Stomach (tissue), 4 donors: ENCODE results near the gene LONP2.

Source experiments
- POLR2A ChIP-seq, 4 donors: fragments of 450-650 bp; IDR thresholded peaks; one replicate each; pipeline ENCODE4 v1.6.1; 2016; ENCODE audit warnings: antibody characterized with exemption in 4 of 4, control low read depth in 2 of 4, mild to moderate bottlenecking in 1 of 4, moderate library complexity in 1 of 4
- TF ChIP-seq, protein P1 (sequence below), 7 experiments: fragments of 450-650 bp in 4 of 7; fragments of 200-600 bp in 3 of 7; sonication (generic) in 3 of 7; IDR thresholded peaks; one replicate each; pipeline ENCODE4 v1.5.1; 2016 to 2019; ENCODE audit warnings: antibody characterized with exemption in 7 of 7, control low read depth in 2 of 7, mild to moderate bottlenecking in 1 of 7

DNA sequence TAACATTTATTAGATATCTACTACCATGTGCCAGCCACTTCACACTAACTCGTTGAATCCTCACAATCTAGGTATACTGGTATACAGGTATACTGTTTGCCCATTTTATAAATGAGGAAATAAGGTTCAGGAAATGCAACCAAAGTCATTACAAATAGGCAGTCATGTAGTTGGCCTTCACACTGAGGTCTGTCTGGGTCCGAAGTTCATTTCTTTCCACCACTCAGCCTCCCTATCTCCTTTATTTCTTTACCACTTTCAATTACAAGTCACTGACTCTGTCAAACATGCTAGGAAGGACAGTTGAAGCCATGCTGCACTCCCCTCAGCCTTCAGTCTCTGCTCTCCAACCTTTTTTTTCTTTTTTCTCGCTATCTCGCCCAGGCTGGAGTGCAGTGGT lies 161.8 kb downstream of the LONP2 start:
- TF ChIP-seq, protein P1, sequence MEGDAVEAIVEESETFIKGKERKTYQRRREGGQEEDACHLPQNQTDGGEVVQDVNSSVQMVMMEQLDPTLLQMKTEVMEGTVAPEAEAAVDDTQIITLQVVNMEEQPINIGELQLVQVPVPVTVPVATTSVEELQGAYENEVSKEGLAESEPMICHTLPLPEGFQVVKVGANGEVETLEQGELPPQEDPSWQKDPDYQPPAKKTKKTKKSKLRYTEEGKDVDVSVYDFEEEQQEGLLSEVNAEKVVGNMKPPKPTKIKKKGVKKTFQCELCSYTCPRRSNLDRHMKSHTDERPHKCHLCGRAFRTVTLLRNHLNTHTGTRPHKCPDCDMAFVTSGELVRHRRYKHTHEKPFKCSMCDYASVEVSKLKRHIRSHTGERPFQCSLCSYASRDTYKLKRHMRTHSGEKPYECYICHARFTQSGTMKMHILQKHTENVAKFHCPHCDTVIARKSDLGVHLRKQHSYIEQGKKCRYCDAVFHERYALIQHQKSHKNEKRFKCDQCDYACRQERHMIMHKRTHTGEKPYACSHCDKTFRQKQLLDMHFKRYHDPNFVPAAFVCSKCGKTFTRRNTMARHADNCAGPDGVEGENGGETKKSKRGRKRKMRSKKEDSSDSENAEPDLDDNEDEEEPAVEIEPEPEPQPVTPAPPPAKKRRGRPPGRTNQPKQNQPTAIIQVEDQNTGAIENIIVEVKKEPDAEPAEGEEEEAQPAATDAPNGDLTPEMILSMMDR (IDR thresholded peaks at IDR 0.05) = no peak
- TF ChIP-seq POLR2A (IDR thresholded peaks at IDR 0.05) = no peak
